ENCODE measurements around the gene MAGEF1.

MAGEF1 gene, protein sequence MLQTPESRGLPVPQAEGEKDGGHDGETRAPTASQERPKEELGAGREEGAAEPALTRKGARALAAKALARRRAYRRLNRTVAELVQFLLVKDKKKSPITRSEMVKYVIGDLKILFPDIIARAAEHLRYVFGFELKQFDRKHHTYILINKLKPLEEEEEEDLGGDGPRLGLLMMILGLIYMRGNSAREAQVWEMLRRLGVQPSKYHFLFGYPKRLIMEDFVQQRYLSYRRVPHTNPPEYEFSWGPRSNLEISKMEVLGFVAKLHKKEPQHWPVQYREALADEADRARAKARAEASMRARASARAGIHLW

DNA sequence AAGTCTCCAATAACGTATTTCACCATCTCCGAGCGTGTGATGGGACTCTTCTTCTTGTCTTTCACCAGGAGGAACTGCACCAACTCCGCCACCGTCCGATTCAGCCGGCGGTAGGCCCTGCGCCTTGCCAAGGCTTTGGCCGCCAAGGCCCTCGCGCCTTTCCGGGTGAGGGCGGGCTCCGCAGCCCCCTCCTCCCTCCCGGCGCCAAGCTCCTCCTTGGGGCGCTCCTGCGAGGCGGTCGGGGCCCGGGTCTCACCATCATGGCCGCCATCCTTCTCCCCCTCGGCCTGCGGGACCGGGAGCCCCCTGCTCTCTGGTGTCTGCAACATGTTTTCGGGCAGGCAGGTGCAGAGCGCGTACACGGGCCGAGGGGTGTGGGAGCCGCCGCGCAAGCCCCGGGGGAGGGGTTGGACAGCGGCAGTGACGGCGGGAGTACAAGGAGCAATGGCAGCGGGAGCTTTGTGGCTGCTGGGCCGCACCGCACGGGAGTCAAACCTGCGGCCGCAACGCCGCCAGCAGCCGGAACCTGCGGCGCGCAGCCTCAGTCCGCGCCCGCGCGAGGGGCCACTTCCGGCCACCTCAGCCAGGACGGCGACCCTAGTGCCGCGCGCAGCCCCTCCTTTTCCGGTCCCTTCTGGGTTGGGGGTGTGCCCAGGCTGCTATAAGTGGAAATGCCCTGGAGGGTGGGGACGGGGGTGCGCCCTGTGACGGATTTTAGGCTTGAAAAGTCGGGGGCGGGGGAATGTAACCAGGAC is at the start of gene MAGEF1:
MAGEF1 (minus strand) TSS at position 572 of the 755 bp plus-strand sequence; CDS start at position 329, 243 bp downstream.
- DNase-seq: peak; percentile 95

DNA sequence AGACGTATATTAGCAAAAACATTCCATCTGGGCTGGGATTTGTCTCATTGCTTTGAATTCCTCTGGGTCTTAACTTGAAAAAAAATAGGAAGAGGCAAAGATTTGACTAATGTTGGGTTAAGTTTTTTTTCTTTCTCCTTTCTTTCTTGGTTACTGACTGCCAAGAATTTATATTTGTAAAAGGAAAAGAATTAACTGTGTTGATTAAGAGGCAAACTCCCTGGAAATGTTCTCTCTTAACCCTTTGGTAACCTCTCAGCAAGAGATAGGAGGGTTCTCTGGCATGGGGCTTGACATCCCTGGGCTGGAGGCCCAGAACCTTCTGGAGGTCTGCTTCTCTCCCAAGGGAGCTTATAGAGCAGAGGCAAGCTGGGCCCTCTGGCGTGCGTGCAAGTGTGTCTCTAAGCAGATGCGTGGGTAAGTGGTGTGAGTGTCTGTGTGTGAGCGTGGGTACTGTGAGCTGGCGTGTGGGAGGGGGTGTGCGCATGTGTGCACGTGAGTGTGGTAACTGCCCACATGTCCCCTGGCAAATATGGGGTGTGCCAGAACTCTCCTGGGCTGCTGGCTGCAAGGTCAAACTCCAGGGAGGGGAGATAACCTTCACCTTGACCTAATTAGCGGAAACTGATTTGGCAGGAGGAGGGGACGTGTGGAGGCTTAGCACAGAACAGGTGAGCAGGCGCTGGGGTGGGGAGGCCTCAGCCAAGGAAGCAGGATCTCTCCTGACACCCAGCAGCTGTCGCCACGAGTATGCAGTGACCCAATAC is 49.4 kb upstream of the MAGEF1 start:
- peak; percentile 83 for DNase-seq

DNA sequence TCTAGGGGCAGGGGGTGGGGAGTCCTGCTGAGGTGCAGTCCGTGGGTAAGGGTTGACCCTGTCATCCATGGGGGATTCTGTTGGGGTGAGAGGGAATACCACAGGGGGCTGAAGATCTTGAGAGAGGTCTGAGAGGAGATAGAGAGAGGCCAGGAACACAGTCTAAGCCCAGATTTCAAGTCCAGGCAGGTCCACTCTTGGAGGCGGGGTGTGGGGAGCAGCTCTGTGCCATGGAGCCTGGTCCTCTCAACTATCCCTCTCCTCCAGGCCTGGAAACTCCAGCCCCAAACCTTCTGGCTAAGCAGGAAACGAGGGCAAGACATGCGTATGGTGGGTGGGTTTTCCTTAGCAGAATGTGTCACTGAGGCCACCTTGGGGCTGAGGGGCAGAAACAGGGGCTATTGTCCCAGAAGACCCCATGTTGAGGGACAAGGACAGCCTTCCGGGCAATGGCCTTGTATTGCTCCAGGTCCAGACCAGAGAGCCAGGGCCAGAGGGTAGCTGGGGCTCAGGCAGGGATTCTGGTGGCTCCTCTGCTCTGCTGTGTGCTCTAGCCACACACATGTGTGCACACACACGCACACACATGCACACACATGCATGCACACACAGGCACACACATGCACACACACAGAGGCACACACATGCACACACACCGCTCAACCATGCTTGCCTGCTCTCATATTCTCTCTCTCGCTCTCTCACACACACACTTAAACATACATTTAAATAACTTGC is 48.6 kb upstream of the MAGEF1 start:
- DNase-seq: no peak

DNA sequence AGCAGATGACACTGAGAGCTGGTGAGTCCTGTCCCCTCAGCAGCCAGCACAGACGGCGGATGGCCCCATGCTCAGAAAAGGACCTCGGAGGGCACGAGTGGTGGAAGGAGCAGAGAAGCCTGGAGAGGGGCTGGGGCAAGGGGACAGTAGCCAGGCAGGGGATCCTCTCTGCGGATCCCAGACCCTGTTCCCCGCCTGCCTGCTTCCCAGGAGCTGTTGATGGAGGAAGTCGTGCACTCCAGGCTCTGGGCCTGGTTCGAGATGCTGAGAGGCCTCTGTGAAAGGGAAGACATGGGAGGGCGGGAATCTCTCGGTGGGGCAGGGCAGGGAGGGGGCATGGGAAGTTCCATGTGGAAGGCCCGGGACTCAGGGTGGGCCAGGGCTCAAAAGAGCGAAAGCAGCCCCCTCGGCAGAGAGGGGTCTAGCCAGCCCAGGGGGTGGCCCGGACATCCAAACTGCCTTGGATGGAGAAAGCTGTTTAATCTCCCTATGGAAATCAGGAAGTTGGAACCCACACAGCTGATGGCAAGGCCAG is 47.9 kb upstream of the MAGEF1 start:
- DNase-seq: no peak

DNA sequence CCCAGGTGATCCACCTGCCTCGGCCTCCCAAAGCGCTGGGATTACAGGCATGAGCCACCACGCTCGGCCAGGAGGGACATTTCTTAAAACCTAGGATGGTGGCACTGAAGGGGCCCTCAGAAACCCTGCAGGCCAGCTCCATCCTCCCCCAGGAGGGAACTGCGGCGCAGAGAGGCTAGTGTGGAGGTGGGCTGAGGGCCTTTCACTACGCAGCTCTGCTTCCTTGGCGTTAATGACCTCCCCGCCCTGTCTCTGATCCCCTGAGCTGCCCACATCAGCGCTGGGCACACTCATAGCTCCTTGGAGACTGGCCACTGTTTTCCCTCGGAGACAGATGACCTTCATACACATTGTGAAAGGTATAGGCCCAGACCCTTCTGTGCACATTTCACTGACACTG is 46.2 kb upstream of the MAGEF1 start:
- no peak for DNase-seq

DNA sequence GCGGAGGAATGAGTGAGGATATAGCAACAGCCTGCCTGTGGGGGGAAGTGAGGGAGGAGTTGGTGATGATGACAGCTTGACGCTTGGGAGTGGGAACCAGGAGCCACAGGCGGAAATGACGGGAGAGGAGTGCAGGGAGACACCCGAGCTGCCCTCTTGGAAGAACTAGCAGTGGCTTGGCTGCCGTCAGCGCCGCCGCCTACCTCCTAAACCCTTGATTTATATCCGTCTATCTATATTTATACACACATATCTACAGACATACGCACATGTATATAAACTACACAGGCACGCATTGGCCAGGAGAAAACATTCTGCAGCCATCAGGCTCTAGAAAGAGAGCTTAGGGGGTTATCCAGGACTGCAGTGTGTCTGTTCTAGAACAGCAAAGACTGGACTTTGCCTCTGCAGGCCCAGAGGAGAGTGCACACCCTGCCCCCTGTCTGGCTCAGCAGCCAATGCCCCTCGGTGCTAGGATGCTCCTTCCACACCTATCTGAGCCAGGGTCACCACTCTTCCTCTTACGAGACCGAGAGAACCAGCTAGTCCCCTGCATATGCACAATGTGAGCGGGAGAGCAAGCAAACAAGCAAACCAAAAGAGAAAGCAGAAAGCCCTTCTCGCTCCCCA is 45.3 kb upstream of the MAGEF1 start:
- DNase-seq: peak; percentile 76

DNA sequence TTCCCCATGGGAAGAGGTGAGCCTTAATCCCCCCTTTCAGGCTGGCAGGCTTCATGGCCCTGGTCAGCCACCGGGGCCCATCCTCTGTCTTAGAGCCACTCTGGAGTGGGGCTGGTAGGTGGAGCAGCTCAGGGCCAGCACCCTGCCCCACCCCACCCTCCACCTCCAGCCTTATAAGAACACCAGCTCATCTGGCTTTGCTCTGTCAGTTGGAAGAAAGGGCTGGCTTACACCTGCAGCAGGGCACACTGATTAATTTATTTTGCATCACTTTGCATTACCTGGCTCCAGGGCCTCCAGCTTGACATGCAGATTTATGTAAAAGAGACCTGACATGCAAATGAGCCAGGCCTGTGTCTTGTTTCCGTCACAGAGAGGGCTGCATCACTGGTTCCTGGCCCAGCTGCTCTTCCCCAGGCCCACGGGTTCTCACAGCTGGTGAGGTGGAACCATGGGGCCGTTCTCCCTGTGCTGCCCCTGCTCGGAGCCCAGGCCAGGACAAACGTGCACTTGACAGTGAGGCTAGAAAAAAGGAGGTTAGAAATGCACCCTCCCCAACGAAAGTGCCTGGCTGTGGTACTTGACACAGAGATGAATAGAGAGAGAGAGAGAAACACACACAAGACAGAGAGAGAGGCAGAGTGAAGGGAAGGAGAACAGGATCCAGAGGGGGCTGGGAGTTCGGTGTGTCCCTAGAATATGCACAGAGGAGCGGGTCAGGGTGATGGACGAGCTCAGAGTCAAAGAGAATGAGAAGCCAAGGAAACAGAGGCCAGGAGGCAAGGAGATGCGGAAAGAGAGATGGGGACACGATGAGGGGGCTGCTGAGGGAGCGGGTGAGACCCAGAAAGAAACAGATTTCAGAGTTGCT is 44.5 kb upstream of the MAGEF1 start:
- DNase-seq: no peak

DNA sequence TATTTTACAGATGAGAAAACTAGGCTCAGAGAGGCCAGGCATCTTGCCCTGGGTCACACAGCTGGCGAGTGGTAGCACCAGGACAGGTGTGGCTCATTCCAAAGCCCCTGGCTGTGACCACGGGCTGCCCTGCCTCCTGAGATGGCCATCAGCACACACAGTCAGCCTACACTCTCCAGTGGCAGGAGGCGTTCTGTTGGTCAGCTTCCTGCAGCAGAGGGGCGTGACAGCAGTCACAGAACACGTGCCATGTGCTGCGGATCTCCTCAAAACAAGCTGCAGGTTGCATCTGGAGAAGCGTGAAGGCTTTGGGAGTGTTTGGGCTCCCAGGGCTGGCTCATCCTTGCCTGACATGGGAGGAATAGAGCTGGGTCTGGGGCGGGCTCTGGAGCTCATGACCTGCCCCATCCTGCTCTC is 43.5 kb upstream of the MAGEF1 start:
- DNase-seq: no peak

DNA sequence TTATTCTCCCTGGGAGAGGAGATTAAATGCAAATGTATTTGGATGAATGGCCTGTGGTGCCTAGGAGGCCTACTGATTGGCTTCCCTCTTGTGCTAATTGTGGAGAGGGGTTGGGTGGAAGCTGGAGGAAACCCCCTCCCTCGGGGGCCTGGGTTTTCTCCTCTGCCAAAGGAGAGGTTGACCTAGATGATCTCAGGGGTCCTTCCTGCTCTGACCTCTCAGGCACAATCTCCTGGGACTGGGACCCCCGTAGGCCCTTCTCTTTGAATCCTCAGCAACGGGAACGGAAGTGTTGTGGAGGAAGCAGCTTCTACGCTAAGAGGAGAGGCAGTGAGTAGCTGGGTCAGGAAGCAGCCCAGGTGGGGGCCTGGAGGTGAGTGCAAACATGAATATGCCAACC is 40.5 kb upstream of the MAGEF1 start:
- DNase-seq: no peak

DNA sequence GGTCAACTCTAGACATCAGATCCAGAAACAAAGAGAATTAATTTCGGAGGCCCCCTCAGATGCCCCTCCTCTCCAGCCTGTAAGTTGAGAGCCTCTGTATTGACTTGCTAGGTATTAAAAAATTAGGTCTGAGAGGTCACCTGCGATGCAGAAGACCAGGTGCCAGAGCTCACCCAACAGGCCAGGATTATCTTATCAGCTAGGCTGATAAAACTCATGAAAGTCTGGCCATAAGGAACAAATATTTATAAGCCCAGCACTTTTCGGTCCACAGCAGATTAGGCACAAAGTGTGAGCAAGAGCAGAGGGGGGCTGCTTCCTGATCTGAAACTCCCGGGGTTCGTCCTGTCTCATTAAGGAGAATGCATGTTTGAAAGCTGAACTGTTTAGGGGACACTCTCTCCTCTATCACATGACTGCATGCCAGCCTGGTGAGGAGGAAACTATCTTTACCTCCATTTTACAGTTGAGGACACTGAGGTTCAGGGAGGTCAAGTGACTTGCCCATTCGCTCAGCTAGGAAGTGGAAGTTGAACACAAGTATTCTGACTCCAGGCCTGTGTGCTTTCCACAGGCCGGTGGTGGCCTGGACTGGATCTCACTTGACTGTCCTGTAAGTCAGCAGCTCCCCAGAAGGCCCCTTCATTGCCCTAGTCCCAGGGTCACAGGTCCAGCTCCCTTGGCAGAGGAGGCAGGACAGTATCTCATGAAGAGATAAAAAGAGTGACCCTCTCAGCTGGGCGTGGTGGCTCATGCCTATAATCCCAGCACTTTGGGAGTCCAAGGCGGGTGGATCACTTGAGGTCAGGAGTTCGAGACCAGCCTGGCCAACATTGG is 39.6 kb upstream of the MAGEF1 start:
- no peak for DNase-seq

DNA sequence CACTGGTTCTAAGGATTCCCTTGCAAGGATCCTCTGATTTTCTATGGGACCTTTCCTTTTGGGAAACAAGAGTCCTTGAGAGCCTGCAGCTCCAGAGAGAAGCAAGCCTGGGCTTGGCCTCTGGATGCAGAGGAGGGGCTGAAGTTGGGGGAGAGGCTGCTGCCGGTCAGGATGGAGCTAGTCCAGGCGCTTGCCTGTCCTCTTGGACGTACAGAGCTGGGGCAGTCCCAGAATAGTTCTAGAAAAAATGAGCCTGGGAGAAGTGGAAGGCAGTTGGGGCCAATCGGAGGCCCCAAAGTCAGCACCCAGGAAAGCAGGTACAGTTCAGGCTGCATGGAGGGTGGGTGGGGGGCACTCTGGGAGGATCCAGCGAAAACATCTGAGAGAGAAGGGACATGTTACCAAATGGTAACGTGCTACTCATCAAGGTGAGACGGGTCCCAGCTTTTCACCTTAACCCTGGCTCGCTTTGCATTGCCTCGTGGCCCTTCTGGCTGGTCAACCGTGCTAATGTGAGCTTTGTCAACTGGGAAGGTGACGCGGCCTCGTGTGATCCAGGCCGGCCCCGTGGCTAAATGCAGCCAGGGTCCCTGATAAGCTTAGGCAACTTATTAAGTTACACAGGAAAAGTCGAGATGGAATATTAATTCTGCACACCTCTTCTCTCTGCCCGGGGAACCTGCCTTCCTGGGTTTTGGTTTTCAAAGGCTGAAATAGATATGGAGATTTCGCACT is 38.7 kb upstream of the MAGEF1 start:
- DNase-seq: peak; percentile 71

DNA sequence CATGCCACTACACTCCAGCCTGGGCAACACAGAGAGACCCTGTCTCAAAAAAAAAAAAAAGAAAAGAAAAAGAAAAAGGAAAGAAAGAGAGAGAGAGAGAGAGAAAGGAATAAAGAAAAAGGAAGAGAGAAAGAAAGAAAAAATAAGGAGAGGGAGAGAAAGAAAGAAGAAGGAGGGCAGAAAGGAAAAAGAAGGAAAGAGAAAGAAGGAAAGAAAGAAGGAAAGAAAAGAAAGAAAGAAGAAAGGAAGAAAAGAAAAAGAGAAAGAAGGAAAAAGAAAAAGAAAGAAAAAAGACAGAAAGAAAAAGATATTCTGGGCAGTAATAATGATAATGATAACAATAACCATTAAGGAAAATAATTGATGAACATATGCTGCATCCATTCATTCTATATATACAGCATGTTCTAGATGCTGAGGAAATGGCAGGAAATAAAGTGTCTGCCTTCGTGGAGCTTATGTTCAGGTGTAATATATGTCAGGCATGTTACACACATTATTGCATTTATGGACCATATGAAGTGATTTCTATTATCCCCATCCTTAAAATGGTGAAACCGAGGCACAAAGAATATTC is 37.4 kb upstream of the MAGEF1 start:
- DNase-seq: no peak

DNA sequence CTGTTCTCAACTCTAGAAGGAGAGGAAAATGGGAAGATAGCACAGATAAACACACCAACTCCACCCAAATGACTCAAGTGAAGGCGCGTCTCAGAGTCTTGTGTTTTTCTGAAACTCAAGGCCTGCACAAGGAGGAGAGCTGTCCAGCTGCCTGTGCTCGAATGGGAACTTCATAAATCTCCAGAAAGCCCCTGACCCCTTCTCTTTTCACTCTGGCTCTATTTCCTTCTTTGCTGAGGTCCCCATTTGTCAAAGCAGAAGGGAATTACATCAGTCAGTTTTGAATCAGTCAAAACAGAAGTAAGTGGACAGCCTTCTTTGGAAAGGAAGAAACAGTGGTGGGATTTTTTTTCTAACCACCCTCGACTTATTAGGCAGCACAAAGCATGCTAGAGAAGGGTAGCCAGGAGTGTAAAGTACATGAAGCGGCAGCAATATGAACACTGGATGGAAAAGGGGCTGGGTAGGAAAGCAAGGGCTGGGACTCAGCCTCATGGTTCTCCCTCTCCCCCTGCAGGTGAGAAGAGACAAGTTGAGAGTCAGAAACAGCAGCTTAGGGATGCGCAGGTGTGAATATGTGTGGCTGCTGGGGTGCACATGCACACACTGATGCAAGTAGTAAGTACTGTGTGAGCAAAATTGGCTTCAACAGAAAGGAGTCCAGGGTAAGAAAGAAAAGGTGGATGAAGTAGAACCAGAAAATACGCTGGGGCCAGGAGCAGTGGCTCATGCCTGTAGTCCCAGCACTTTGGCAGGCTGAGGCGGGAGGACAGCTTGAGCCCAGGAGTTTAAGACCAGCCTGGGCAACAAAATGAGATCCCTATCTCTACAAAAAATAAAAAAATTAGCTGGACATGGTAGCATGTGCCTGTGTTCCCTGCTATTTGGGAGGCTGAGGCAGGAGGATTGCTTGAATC is 36.6 kb upstream of the MAGEF1 start:
- peak; percentile 56 for DNase-seq

DNA sequence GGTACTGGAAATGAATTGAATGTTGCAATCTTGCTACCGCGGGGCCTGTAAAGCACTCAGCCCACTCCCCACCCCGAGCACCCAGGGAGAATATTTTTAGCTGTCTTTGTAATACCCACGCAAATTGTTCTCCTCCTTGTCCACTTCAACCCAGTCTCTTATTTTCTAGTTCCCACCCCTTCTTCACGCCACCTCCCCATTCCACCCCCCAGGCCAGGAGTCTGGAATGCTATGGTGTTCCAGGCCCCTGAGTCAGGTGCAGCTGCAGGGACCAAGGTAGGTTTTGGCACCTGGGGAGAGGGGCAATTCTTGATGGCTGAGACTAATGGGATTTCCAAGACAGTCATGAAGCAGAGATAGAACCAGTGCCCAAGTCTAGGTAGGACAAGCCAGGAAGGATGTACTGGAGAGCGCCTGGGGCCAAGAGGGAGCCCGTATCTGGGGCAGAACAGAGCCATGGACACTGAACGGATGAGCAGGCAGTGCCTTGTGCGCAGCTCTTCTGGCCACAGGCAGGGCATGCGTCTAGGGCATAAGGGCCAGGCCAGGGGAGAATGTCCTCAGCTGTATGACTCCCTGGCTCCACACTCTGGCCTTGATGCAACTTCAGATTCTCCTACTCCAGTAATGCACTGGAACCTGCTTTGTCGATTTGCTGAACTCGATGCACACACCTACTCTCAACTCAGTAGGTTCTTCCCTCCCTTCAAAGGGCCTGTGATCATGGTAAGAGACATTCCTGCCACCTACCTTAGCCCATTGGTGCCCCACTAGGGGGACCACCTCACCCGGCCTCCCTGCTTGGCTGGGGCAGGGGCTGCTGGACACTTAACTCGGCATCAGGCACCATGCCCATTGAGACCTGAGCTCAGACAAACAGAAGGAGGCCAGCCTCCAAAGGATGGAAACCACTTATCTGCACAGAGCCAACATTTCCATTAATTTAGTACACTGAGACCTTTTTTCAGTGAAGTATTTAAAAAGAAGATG is 34.6 kb upstream of the MAGEF1 start:
- no peak for DNase-seq

DNA sequence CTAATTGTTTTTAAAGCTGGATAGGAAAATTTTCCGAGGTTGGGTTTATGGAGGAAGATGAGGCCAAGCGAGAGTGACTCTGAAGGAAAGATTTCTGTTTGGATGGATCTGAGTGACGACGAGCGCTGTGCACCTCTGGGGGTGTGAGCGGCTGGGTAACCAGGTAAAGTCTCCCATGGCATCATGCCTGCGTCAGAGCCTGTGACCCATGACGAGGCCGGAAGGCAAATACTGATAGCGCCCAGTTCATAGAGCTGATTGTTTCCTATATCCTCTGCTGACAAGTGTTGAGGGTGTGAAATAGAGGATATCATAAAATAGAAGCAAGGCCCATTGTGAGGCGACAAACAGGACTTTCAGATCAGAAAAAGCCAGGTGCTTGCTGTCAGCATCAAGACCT is 33.7 kb upstream of the MAGEF1 start:
- no peak for DNase-seq

DNA sequence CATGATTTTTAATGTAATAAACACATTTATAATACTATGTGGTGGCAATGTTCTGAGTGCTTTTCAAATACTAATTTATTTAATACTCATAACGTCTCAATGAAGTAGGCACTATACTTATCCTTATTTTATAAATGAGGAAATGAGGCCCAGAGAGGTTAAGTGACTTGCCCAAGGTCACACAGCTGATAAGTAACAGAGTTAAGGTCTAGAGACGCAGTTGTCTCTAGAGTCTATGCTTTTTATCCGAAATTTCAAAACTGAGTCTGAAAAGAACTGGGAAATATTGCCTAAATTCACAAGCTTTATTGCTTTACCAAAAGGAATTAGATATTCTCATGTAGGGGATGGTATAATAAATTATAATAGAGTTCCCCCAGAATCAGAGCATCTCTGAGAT is 31.4 kb upstream of the MAGEF1 start:
- DNase-seq: no peak

DNA sequence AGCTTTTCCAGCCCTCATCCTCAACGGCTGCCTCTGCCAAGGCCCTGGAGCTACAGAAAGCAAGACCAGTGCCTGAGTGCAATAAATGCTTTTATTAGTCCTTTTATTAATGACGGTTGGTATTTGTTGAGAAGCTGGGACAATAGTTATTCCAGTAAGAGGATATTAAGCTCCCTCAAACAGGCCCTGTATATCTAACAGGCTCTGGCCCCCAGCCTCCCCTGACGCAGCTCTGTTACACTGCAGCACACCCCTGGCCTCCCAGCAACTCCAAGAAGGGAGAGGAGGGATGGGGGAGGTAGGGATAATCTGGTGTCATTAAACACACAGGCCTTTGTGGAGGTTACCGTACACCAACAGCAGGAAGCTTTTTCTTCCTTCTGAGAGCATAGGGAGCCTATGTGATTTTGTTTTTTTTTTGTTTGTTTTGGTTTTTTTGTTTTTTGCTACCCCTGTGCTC is 30.8 kb upstream of the MAGEF1 start:
- DNase-seq: no peak
